WTC11 (cell line): ENCODE measurements around the gene SLC38A4.

Experiments
- ARID4B ChIP-seq: sonication (generic); formaldehyde crosslinking; IDR thresholded peaks from 2 replicates; pipeline ENCODE4 v1.8.0; 2023; ENCODE audit warnings: missing genetic modification reagents, mild to moderate bottlenecking, borderline replicate concordance
- ATF3 ChIP-seq: sonication (generic); formaldehyde crosslinking; conservative IDR thresholded peaks from 2 replicates; pipeline ENCODE4 v1.8.1; 2022; ENCODE audit warnings: mild to moderate bottlenecking, missing genetic modification reagents
- CREB1 ChIP-seq: sonication (generic); formaldehyde crosslinking; IDR thresholded peaks from 2 replicates; pipeline ENCODE4 v1.8.0; 2023; ENCODE audit warnings: mild to moderate bottlenecking, missing genetic modification reagents
- E2F5 ChIP-seq: sonication (generic); formaldehyde crosslinking; IDR thresholded peaks from 2 replicates; pipeline ENCODE4 v1.8.1; 2022; ENCODE audit warnings: mild to moderate bottlenecking, moderate library complexity, missing genetic modification reagents
- MXD4 ChIP-seq: fragments of 250-450 bp; sonication (Bioruptor Pico); IDR thresholded peaks from 2 replicates; pipeline ENCODE4 v1.8.0; 2021; ENCODE audit warnings: mild to moderate bottlenecking, moderate library complexity, borderline replicate concordance
- TCF7 ChIP-seq: sonication (generic); formaldehyde crosslinking; IDR thresholded peaks from 2 replicates; pipeline ENCODE4 v1.8.0; 2022; ENCODE audit warnings: mild to moderate bottlenecking, low read depth, missing genetic modification reagents, moderate library complexity
- ZNF138 ChIP-seq: sonication (generic); formaldehyde crosslinking; conservative IDR thresholded peaks from 2 replicates; pipeline ENCODE4 v1.8.1; 2022; ENCODE audit warnings: mild to moderate bottlenecking, moderate library complexity, missing genetic modification reagents
- TF ChIP-seq, protein P1 (sequence below): fragments of 200-600 bp; IDR thresholded peaks from 2 replicates; pipeline ENCODE4 v1.8.0; 2022; ENCODE audit warnings: antibody characterized with exemption
- TF ChIP-seq, protein P2 (sequence below): sonication (generic); formaldehyde crosslinking; IDR thresholded peaks from 2 replicates; pipeline ENCODE4 v1.8.1; 2023; ENCODE audit warnings: mild to moderate bottlenecking, moderate library complexity, missing genetic modification reagents
- TF ChIP-seq, protein P3 (sequence below): sonication (generic); formaldehyde crosslinking; IDR thresholded peaks from 2 replicates; pipeline ENCODE4 v1.8.0; 2023; ENCODE audit warnings: missing genetic modification reagents
- TF ChIP-seq, protein P4 (sequence below): sonication (generic); formaldehyde crosslinking; IDR thresholded peaks from 2 replicates; pipeline ENCODE4 v1.8.1; 2023; ENCODE audit warnings: mild to moderate bottlenecking, missing genetic modification reagents, borderline replicate concordance
- TF ChIP-seq, protein P5 (sequence below): sonication (generic); formaldehyde crosslinking; IDR thresholded peaks from 2 replicates; pipeline ENCODE4 v1.8.1; 2022; ENCODE audit warnings: low read depth, mild to moderate bottlenecking, moderate library complexity, missing genetic modification reagents, borderline replicate concordance

- TF ChIP-seq, protein P1, sequence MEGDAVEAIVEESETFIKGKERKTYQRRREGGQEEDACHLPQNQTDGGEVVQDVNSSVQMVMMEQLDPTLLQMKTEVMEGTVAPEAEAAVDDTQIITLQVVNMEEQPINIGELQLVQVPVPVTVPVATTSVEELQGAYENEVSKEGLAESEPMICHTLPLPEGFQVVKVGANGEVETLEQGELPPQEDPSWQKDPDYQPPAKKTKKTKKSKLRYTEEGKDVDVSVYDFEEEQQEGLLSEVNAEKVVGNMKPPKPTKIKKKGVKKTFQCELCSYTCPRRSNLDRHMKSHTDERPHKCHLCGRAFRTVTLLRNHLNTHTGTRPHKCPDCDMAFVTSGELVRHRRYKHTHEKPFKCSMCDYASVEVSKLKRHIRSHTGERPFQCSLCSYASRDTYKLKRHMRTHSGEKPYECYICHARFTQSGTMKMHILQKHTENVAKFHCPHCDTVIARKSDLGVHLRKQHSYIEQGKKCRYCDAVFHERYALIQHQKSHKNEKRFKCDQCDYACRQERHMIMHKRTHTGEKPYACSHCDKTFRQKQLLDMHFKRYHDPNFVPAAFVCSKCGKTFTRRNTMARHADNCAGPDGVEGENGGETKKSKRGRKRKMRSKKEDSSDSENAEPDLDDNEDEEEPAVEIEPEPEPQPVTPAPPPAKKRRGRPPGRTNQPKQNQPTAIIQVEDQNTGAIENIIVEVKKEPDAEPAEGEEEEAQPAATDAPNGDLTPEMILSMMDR, result no peak
- no peak for TF ChIP-seq ZNF138
- TF ChIP-seq, protein P2, sequence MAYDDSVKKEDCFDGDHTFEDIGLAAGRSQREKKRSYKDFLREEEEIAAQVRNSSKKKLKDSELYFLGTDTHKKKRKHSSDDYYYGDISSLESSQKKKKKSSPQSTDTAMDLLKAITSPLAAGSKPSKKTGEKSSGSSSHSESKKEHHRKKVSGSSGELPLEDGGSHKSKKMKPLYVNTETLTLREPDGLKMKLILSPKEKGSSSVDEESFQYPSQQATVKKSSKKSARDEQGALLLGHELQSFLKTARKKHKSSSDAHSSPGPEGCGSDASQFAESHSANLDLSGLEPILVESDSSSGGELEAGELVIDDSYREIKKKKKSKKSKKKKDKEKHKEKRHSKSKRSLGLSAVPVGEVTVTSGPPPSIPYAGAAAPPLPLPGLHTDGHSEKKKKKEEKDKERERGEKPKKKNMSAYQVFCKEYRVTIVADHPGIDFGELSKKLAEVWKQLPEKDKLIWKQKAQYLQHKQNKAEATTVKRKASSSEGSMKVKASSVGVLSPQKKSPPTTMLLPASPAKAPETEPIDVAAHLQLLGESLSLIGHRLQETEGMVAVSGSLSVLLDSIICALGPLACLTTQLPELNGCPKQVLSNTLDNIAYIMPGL (CRISPR knock-in tag), result no peak
- TF ChIP-seq CREB1 (CRISPR knock-in tag), result no peak
- no peak for TF ChIP-seq ATF3 (CRISPR knock-in tag)
- TF ChIP-seq E2F5 (CRISPR knock-in tag), result no peak
- TF ChIP-seq, protein P3, sequence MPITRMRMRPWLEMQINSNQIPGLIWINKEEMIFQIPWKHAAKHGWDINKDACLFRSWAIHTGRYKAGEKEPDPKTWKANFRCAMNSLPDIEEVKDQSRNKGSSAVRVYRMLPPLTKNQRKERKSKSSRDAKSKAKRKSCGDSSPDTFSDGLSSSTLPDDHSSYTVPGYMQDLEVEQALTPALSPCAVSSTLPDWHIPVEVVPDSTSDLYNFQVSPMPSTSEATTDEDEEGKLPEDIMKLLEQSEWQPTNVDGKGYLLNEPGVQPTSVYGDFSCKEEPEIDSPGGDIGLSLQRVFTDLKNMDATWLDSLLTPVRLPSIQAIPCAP, result no peak
- TF ChIP-seq MXD4, result no peak
- TF ChIP-seq, protein P4, sequence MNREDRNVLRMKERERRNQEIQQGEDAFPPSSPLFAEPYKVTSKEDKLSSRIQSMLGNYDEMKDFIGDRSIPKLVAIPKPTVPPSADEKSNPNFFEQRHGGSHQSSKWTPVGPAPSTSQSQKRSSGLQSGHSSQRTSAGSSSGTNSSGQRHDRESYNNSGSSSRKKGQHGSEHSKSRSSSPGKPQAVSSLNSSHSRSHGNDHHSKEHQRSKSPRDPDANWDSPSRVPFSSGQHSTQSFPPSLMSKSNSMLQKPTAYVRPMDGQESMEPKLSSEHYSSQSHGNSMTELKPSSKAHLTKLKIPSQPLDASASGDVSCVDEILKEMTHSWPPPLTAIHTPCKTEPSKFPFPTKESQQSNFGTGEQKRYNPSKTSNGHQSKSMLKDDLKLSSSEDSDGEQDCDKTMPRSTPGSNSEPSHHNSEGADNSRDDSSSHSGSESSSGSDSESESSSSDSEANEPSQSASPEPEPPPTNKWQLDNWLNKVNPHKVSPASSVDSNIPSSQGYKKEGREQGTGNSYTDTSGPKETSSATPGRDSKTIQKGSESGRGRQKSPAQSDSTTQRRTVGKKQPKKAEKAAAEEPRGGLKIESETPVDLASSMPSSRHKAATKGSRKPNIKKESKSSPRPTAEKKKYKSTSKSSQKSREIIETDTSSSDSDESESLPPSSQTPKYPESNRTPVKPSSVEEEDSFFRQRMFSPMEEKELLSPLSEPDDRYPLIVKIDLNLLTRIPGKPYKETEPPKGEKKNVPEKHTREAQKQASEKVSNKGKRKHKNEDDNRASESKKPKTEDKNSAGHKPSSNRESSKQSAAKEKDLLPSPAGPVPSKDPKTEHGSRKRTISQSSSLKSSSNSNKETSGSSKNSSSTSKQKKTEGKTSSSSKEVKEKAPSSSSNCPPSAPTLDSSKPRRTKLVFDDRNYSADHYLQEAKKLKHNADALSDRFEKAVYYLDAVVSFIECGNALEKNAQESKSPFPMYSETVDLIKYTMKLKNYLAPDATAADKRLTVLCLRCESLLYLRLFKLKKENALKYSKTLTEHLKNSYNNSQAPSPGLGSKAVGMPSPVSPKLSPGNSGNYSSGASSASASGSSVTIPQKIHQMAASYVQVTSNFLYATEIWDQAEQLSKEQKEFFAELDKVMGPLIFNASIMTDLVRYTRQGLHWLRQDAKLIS (CRISPR knock-in tag), result no peak
- TF ChIP-seq ARID4B (CRISPR knock-in tag), result no peak
- TF ChIP-seq, protein P5, sequence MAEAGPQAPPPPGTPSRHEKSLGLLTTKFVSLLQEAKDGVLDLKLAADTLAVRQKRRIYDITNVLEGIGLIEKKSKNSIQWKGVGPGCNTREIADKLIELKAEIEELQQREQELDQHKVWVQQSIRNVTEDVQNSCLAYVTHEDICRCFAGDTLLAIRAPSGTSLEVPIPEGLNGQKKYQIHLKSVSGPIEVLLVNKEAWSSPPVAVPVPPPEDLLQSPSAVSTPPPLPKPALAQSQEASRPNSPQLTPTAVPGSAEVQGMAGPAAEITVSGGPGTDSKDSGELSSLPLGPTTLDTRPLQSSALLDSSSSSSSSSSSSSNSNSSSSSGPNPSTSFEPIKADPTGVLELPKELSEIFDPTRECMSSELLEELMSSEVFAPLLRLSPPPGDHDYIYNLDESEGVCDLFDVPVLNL (CRISPR knock-in tag), result no peak
- TF ChIP-seq TCF7 (CRISPR knock-in tag), result no peak
These were observed 7.2 kb downstream of the SLC38A4 start for GRCh38 chr12:46818642-46819041.
